GM18508 (cell line): ENCODE measurements around the gene PSME3.
"Not testable (repeated sequence)": the region's sequence is repeated elsewhere in the genome, so short reads cannot be mapped to it uniquely, and the experiment has no call there.

ENCODE experiments used
- ATAC-seq: cut with Tn5 transposase; IDR thresholded peaks from one replicate; pipeline ENCODE4 v1.9.1; 2021; ENCODE audit warnings: moderate number of reproducible peaks; ENCODE audit not compliant: insufficient read depth, unreplicated experiment

Gene PSME3

GRCh38 chr17:42872251-42872965 lies 39.2 kb downstream of the PSME3 start:
- ATAC-seq = no peak

GRCh38 chr17:42873315-42873714 lies 40.1 kb downstream of the PSME3 start:
- ATAC-seq = no peak

DNA sequence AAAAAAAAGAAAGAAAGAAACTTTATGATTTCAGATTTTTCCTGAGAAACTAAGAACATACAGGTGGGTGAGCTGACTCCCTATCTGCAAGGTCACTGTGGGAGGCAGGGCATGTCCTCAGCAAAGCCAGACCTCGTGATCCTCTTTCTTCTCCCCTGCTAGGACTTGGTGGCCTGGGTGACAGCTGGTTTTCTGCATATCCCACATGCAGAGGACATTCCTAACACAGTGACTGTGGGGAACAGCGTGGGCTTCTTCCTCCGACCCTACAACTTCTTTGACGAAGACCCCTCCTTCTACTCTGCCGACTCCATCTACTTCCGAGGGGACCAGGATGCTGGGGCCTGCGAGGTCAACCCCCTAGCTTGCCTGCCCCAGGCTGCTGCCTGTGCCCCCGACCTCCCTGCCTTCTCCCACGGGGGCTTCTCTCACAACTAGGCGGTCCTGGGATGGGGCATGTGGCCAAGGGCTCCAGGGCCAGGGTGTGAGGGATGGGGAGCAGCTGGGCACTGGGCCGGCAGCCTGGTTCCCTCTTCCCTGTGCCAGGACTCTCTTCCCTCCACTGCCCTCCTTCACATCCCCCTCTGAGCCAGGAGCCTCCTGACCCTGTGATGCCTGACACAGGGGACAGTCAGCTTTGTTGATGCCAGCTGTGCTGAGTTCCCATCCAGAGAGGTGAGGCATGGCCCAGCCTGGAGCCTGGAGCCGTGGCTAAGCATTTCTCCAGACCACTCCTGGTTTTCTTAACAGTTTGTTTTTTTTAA lies 40.9 kb downstream of the PSME3 start:
- ATAC-seq = not testable (repeated sequence)

DNA sequence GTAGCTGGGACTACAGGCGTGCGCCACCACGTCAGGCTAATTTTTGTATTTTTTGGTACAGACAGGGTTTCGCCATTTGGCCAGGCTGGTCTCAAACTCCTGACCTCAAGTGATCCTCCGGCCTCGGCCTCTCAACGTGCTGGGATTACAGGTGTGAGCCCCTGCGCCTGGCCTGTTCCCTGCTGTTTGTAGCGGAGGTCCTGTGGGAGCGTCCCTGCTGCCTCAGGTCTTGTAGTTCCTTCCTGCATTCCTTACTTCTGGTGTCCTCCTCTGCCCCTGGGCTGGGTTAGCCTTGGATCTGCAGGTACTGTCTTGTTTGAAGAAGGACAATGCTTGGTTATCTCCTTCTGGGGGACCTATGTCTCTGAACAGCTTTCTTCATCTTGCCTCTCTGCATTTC lies 43.8 kb downstream of the PSME3 start:
- ATAC-seq = no peak

- no peak for ATAC-seq
These were observed 45.1 kb downstream of the PSME3 start for GRCh38 chr17:42878123-42878880.

DNA sequence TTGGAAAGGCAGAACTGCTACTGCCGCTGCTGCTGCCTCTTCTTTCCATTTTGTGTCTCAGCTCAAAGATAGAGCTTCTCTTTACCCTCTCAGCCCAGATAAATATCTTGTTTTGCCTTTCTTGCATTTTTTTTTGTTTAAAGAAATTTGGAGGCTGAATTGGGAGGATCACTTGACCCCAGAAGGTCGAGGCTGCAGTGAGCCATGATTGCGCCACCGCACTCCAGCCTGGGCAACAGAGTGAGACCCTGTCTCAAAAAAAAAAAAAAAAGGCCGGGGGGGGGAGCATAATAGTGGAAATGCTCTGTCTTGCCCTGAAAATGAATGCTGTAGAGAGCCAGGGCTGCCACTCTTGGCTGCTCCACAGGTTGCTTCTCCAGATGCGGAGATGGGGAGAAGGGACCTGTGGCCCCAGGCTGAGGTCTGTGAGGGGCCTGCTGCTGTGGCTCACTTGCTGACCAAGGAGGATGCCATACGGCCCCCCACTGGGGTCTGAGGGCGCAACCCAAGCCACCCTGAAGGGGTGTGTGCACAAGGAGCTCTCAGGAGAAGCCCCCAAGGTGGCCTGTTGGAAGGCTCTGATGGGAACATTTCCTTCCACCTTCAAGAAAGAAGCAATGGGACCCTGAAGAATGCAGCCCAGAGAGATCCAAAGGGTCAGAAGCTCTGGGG lies 45.9 kb downstream of the PSME3 start:
- no peak for ATAC-seq

GRCh38 chr17:42879596-42879985 lies 46.4 kb downstream of the PSME3 start:
- no peak for ATAC-seq

DNA sequence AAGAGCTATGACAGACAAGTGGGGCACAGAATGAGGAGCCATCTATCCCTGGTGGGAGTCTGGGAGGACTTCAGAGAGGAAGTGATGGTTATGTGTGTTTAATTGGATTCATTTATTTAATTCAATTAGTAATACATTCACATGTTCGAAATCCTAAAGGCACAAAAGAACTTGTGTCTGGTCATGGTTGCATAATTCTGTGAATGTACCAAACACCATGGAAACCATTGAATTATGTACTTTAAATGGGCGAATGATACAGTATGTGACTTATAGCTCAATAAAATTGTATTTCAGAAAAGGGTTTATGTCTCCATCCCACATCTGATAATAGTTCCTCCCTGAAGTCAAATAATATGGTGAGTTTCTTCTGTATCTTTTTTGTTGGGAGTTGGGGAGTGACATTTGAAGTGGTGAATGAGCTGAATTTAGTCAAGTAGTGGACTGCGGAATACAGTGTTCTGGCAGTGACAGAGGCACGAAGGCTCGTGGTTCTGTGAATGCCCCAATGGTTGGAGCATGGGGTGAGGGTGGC lies 47.6 kb downstream of the PSME3 start:
- no peak for ATAC-seq

GRCh38 chr17:42881706-42882105 lies 48.5 kb downstream of the PSME3 start:
- not testable (repeated sequence) for ATAC-seq

DNA sequence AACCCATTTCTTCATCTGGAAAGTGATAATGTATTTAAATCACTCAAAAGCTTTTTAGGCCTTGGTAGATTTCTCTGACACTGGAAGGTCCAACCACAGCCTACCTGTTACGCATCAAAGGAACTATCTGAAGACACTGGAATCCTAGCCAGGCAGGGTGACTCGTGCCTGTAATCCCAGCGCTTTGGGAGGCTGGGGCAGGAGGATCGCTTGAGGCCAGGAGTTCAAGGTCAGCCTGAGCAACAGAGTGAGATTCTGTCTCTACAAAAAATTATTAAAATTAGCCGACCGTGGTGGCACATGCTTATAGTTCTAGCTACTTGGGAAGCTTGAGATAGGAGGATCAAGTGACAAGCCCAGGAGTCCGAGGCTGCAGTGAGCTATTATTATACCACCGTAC lies 49.0 kb downstream of the PSME3 start:
- no peak for ATAC-seq

- no peak for ATAC-seq
These were observed 50.8 kb downstream of the PSME3 start for GRCh38 chr17:42883802-42884558.

- ATAC-seq = not testable (repeated sequence)
These were observed 52.6 kb downstream of the PSME3 start for GRCh38 chr17:42885806-42886205.

DNA sequence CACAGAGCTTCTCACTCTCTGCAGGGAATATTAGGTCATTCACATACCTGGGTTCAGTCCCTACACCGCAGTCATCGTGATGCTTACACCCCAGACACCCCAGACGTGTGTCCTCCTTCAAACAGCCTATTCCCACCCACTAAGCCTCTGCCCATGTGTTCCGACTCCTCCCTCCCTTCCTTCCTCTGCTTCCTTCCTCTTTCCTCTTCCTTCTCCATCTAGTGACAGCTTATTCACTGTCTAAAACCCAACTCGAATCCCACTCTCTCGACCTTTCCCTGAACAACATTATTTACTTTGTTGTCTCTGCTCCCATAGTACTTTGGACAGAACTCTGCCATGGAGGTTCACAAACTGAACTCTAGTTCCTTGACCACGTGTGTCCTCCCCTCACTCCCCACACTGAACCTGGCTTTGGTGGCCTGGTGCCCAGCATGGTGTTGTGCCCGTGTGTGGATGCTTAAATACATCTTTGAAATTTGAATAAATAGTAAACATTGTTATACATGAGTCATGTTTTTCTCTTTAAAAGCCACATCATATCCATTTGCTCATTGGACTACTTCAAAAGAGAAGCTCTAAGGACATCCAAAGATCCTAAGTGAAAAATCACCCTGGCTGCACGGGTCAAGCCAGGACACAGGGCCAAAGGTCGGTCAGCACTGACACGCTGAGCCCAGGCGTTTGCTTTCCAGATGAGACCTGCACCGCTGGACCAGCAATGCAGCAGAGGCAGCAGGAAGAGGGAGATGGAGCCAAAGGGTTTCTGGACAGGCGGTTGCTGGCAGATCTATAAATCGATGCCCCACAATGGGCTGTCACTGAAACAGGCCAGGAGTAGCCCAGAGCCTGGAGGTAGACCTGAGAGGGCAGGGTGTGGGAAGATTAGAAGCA lies 53.3 kb downstream of the PSME3 start:
- no peak for ATAC-seq

DNA sequence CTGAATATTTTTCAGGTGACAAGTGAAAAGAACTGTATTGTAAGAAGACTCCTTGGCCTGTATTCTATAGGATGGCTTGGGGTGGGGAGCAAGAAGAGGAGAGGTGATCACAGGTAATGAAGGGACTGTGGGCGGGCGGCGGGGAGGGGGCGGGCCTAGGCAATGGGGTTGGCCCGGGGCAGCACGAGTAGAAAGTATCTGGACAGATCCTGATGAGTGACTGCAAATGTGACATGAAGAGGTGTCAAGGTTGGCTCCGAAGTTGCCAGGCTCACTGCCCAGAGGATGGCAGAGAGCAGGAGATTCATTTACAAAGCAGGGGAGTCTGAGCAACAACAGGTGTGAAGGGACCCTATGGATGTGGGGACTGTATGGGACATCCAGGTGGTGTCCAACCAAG lies 56.6 kb downstream of the PSME3 start:
- no peak for ATAC-seq

DNA sequence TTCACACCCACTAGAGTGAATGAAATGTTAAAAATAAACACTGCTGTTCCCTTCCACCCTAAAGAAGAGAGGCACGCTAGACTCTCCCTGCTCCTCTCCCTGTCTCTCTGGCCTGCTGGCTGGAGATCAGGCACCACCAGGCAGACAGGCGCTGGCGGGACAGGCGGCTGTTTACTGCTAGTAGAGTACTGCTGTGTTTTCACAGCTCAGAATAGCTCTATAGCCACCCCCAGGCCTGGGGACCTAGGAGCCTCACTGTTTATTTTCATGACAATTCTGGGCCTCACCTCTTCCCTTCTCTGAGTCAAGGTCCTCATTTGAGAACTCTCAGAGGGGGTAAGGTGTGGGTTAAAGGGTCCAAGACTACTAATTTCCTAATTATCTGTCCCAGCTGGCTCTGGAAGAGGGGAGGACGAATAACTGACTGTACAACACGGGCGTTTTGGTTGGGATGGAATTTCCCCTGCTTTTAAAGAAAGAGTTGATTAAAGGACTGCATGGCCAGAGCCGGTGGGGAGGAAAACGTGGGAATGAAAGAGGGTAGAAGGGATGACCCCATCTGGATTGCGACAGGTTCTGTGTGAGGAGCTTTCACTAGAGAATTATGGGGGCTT lies 58.4 kb downstream of the PSME3 start:
- ATAC-seq = no peak

DNA sequence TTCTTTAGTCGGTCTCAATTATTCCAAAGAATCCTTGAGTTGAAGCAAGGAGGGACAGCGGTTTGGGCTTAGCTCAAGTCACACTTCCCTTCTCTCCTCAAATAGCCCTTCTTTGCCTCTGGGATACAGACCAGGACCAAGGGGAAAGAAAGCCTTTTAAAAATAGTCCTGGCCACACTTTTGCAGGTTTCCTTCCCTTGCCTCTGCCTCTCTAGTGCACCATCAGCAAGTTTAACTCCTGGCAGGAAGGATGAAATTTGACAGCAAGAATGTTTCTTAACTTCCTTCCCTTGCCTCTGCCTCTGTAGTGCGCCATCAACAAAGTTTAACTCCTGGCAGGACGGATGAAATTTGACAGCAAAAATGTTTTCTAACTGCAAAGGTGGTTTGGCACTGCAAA lies 60.2 kb downstream of the PSME3 start:
- ATAC-seq = no peak
